RWPE1 (cell line): Measurements from ENCODE around the gene BABAM2.

Source experiments
- CTCF ChIA-PET: fragments of 350-600 bp; sonication (Branson Sonifier 250); formaldehyde crosslinking; extraction: SDS; loops from one replicate; lab custom pipeline; 2021; lab: Yijun Ruan, JAX
- POLR2A ChIA-PET: fragments of 400-600 bp; formaldehyde crosslinking; extraction: SDS; loops from one replicate; lab custom pipeline; 2020; ENCODE audit warnings: antibody characterized with exemption; ENCODE audit not compliant: low non-redundant PET; lab: Yijun Ruan, JAX
- DNase-seq: peaks from one replicate; pipeline ENCODE4 v3.0.0; 2012; ENCODE audit warnings: low spot score
- H3K27ac ChIP-seq: fragments of 450-650 bp; 2 replicates; pipeline ENCODE4 v1.5.1; 2017
- TF ChIP-seq, protein P1 (sequence below): fragments of 450-650 bp; conservative IDR thresholded peaks from 2 replicates; pipeline ENCODE4 v1.5.1; 2017; ENCODE audit warnings: low read depth, mild to moderate bottlenecking

BABAM2 gene

DNA sequence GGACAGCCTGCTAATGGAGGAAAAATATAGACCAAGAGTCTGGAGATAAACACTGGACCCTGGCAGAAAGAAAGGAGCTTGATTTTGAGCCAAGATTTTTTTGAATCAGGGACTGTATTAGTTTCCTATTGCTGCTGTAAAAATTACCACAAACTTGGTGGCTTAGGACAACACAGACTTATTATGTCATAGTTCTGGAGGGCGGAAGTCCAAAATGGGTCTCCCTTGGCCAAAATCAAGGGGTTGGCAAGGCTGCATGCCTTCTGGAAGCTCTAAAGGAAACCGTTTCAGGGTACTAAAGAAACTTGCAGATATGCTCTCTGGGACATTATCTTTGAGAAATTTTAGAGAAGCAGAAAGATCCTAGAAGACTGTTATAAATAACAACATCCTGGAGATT is 140.1 kb downstream of the BABAM2 start:
- CTCF ChIA-PET, result interaction anchor here (0.8 kb wide), 1 partner anchor 44 kb away, joined by 3 read pairs; no protein-coding TSS in a partner anchor
- no peak for DNase-seq
- no peak overlapping the region for H3K27ac ChIP-seq
- POLR2A ChIA-PET, result no interaction called here
- TF ChIP-seq, protein P1, sequence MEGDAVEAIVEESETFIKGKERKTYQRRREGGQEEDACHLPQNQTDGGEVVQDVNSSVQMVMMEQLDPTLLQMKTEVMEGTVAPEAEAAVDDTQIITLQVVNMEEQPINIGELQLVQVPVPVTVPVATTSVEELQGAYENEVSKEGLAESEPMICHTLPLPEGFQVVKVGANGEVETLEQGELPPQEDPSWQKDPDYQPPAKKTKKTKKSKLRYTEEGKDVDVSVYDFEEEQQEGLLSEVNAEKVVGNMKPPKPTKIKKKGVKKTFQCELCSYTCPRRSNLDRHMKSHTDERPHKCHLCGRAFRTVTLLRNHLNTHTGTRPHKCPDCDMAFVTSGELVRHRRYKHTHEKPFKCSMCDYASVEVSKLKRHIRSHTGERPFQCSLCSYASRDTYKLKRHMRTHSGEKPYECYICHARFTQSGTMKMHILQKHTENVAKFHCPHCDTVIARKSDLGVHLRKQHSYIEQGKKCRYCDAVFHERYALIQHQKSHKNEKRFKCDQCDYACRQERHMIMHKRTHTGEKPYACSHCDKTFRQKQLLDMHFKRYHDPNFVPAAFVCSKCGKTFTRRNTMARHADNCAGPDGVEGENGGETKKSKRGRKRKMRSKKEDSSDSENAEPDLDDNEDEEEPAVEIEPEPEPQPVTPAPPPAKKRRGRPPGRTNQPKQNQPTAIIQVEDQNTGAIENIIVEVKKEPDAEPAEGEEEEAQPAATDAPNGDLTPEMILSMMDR, result no peak

GRCh38 chr2:28032816-28033215 is 142.3 kb downstream of the BABAM2 start:
- H3K27ac ChIP-seq, result no peak overlapping the region
- CTCF ChIA-PET, result no interaction called here
- POLR2A ChIA-PET, result no interaction called here
- TF ChIP-seq, protein P1, result no peak
- no peak for DNase-seq

DNA sequence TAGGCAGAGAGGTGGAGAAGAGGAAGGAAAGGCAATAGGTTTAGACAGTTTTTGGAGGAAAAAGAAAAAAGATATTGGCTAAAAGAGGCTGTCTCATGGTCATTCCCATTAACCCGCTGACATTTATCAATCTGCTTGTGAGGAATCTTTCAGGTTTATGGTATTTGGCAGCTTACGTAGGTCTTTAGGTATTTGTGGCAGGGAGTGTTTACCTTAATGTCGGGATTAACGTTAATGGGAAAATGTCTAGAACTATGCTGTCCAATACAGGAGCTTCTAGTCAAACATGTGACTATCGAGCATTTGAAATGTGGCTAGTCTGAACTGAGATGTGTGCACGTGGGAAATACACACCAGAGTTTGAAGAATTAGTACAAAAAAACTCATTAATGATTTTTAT is 144.2 kb downstream of the BABAM2 start:
- CTCF ChIA-PET, result no interaction called here
- DNase-seq, result no peak
- H3K27ac ChIP-seq, result no peak overlapping the region
- POLR2A ChIA-PET, result no interaction called here
- TF ChIP-seq, protein P1, result no peak

GRCh38 chr2:28035163-28035690 is 144.7 kb downstream of the BABAM2 start:
- H3K27ac ChIP-seq, result no peak overlapping the region
- no peak for DNase-seq
- POLR2A ChIA-PET, result no interaction called here
- TF ChIP-seq, protein P1, result no peak
- CTCF ChIA-PET, result no interaction called here

- POLR2A ChIA-PET, result no interaction called here
- H3K27ac ChIP-seq, result no peak overlapping the region
- CTCF ChIA-PET, result no interaction called here
- DNase-seq, result no peak
- TF ChIP-seq, protein P1, result no peak
Measured at GRCh38 chr2:28035816-28036215, 145.3 kb downstream of the BABAM2 start.

DNA sequence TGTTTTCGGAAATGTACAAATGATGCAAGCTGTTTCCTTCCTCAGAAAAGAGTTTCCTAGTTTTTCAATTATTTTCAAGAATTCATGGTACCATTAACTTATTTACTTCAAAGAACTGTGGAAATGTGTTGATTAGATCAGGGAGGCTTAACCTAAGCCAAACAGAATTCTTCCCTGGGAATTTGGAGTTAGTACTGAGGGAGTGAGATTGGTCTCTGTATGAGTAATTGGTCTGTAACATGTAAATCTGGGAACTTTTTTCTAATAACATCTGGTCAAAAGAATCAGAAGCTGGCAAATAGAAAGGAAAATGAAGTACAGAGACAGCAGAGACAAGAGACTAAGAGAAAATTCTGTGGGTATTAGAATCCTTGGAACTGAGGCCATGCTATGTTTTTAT is 145.8 kb downstream of the BABAM2 start:
- TF ChIP-seq, protein P1, result no peak
- no peak for DNase-seq
- H3K27ac ChIP-seq, result no peak overlapping the region
- ChIA-PET CTCF (no interaction called here), POLR2A (no interaction called here)

- no peak overlapping the region for H3K27ac ChIP-seq
- TF ChIP-seq, protein P1, result no peak
- ChIA-PET POLR2A (no interaction called here), CTCF (interaction anchor here (0.6 kb wide), 1 partner anchor 158 kb away, joined by 3 read pairs; no protein-coding TSS in a partner anchor)
- no peak for DNase-seq
Measured at GRCh38 chr2:28038722-28039121, 148.2 kb downstream of the BABAM2 start.
